ENCODE data around the gene OR4K15. TPM values are rescaled to one million over a fixed set of nuclear protein-coding genes. Genes with fewer than 3 reads are reported as not detected.
"Not testable (repeated sequence)": the region's sequence is repeated elsewhere in the genome, so short reads cannot be mapped to it uniquely, and the experiment has no call there.

The OR4K15 gene
- total RNA-seq, 1 experiment from 2014 or later = not detected

DNA sequence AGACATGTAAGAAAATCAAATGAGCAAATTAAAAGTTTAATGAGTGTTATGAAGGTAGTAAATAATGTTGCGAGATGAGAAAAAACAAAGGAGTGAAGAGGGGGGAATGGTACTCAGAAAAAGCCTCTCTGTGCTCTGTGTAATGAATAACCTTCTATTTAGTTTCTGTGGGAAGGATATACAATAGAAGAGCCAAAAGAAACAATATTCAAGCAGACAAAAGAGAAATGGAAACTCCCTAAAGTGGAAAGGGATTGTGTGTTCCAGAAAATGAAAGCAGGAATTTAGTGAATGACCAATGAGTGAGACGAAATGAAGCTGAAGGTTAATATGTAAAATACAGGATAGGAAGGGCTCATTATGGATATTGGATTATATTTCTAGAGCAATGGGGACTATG is 26.2 kb upstream of the OR4K15 start:
- Mint-ChIP-seq H3K36me3 (ENCODE audit: insufficient read depth, unreplicated experiment) (no peaks in the 10 kb centered on the region), H3K4me3 (ENCODE audit: low read depth, unreplicated experiment) (no peak overlapping the region), H3K27me3 (ENCODE audit: unreplicated experiment) (no peaks in the 10 kb centered on the region), H3K27ac (ENCODE audit: unreplicated experiment) (no peak overlapping the region), H3K4me1 (ENCODE audit: low read depth, unreplicated experiment) (no peaks in the 10 kb centered on the region), H3K9me3 (ENCODE audit: low read depth, unreplicated experiment) (peaks cover 3% of the 10 kb centered on the region)
- DNase-seq = no peak
- intact Hi-C loops (cut with micrococcal nuclease; ENCODE audit: unreplicated experiment) = no loop called here
- CTCF ChIA-PET = no interaction called here
- TF ChIP-seq CTCF (IDR thresholded peaks at IDR 0.05; ENCODE audit: unreplicated experiment) = no peak
- BruUV-seq (replicated peaks) = no TSS peak

DNA sequence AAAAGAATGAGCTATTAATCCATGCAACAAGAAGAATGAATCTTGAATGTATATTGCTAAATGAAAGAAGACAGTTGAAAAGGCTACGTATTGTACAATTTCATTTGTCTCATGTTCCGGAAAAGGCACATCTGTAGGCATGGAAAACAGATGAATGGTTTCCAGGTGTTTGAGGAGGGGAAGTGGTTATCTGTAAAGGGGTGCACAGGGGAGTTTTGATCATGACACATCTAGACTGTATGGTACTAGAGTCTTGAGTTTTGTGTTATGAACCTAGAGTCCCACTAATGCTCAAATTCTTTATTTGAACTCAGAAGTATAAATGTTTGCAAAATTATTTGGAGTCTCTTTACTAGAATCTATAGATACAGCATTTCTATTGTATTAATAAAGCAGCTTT is 5.7 kb upstream of the OR4K15 start:
- CTCF ChIA-PET; H3K9me3 Mint-ChIP-seq (ENCODE audit: low read depth, unreplicated experiment); H3K27ac Mint-ChIP-seq (ENCODE audit: unreplicated experiment); H3K36me3 Mint-ChIP-seq (ENCODE audit: insufficient read depth, unreplicated experiment); DNase-seq; intact Hi-C loops (cut with micrococcal nuclease; ENCODE audit: unreplicated experiment); H3K4me3 Mint-ChIP-seq (ENCODE audit: low read depth, unreplicated experiment); H3K4me1 Mint-ChIP-seq (ENCODE audit: low read depth, unreplicated experiment); BruUV-seq (replicated peaks); H3K27me3 Mint-ChIP-seq (ENCODE audit: unreplicated experiment): not testable (repeated sequence)

GRCh38 chr14:19974844-19975243 is 547 bp upstream of the OR4K15 start:
- intact Hi-C loops (cut with micrococcal nuclease; ENCODE audit: unreplicated experiment) = no loop called here
- H3K4me3 Mint-ChIP-seq (ENCODE audit: low read depth, unreplicated experiment) = no peak overlapping the region
- no peaks in the 10 kb centered on the region for H3K36me3 Mint-ChIP-seq (ENCODE audit: insufficient read depth, unreplicated experiment)
- H3K27ac Mint-ChIP-seq (ENCODE audit: unreplicated experiment) = no peak overlapping the region
- H3K4me1 Mint-ChIP-seq (ENCODE audit: low read depth, unreplicated experiment) = no peaks in the 10 kb centered on the region
- TF ChIP-seq CTCF (IDR thresholded peaks at IDR 0.05; ENCODE audit: unreplicated experiment) = no peak
- DNase-seq = no peak
- no TSS peak for BruUV-seq (replicated peaks)
- H3K9me3 Mint-ChIP-seq (ENCODE audit: low read depth, unreplicated experiment) = peaks cover 3% of the 10 kb centered on the region
- H3K27me3 Mint-ChIP-seq (ENCODE audit: unreplicated experiment) = no peaks in the 10 kb centered on the region
- CTCF ChIA-PET = no interaction called here

DNA sequence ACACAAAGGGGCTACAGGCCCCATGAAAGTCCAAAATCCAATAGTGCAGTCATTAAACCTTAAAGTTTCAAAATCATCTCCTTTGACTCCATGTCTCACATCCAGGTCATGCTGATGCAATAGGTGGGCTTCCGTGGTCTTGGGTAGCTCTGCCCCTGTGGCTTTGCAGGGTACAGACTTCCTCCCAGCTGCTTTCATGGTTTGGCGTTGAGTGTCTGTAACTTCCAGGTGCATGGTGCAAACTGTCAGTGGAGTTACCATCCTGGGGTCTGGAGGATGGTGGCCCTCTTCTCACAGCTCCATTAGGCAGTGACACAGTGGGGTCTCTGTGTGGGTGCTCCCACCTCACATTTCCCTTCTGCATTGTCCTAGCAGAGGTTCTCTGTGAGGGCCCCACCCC is 18.0 kb downstream of the OR4K15 start:
- no peak for TF ChIP-seq CTCF (IDR thresholded peaks at IDR 0.05; ENCODE audit: unreplicated experiment)
- Mint-ChIP-seq H3K36me3 (ENCODE audit: insufficient read depth, unreplicated experiment) (no peaks in the 10 kb centered on the region), H3K4me3 (ENCODE audit: low read depth, unreplicated experiment) (no peak overlapping the region), H3K27me3 (ENCODE audit: unreplicated experiment) (no peaks in the 10 kb centered on the region), H3K9me3 (ENCODE audit: low read depth, unreplicated experiment) (peaks cover 10% of the 10 kb centered on the region), H3K27ac (ENCODE audit: unreplicated experiment) (no peak overlapping the region), H3K4me1 (ENCODE audit: low read depth, unreplicated experiment) (no peaks in the 10 kb centered on the region)
- no TSS peak for BruUV-seq (replicated peaks)
- DNase-seq = no peak
- CTCF ChIA-PET = no interaction called here
- intact Hi-C loops (cut with micrococcal nuclease; ENCODE audit: unreplicated experiment) = no loop called here

- H3K36me3 Mint-ChIP-seq (ENCODE audit: insufficient read depth, unreplicated experiment) = no peaks in the 10 kb centered on the region
- CTCF ChIA-PET = no interaction called here
- H3K27ac Mint-ChIP-seq (ENCODE audit: unreplicated experiment) = no peak within 1 kb of the TSS
- intact Hi-C loops (cut with micrococcal nuclease; ENCODE audit: unreplicated experiment) = no loop called here
- no peaks in the 10 kb centered on the region for H3K27me3 Mint-ChIP-seq (ENCODE audit: unreplicated experiment)
- no TSS peak for BruUV-seq (replicated peaks)
- no peak for DNase-seq
- TF ChIP-seq CTCF (IDR thresholded peaks at IDR 0.05; ENCODE audit: unreplicated experiment) = no peak
- H3K4me1 Mint-ChIP-seq (ENCODE audit: low read depth, unreplicated experiment) = no peaks in the 10 kb centered on the region
- peaks cover 2% of the 10 kb centered on the region for H3K9me3 Mint-ChIP-seq (ENCODE audit: low read depth, unreplicated experiment)
- H3K4me3 Mint-ChIP-seq (ENCODE audit: low read depth, unreplicated experiment) = no peak within 1 kb of the TSS
Observed at GRCh38 chr14:20001863-20002262, 26.5 kb downstream of the OR4K15 start, which contains the start of gene OR4Q2. Gene OR4Q2 (plus strand): TSS chr14:20002163.
